ENCODE measurements around the gene SLIT3.

DNA sequence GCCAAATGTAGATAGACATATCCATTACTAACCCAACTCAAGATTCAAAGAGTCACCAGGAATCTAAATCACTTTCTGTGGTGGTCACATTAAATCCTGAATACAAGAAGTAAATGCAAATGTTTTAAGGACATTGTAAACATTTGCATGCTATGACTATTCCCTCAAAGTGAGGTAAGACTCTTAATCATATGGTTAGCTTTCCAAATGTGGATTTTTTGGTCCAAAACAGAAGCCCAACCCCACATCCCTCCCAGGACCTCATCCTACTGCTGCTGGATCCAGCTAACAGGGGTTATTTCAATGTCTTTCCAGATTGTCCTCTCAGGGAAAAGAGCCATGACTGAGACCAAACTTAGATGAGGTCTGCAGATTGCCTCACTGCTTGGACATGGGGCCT lies 493.7 kb downstream of the SLIT3 start:
- TF ChIP-seq, protein P1, sequence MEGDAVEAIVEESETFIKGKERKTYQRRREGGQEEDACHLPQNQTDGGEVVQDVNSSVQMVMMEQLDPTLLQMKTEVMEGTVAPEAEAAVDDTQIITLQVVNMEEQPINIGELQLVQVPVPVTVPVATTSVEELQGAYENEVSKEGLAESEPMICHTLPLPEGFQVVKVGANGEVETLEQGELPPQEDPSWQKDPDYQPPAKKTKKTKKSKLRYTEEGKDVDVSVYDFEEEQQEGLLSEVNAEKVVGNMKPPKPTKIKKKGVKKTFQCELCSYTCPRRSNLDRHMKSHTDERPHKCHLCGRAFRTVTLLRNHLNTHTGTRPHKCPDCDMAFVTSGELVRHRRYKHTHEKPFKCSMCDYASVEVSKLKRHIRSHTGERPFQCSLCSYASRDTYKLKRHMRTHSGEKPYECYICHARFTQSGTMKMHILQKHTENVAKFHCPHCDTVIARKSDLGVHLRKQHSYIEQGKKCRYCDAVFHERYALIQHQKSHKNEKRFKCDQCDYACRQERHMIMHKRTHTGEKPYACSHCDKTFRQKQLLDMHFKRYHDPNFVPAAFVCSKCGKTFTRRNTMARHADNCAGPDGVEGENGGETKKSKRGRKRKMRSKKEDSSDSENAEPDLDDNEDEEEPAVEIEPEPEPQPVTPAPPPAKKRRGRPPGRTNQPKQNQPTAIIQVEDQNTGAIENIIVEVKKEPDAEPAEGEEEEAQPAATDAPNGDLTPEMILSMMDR (conservative IDR thresholded peaks at IDR 0.05; ENCODE audit: low read depth, low read length), result no peak
- no peak for TF ChIP-seq EZH2phosphoT487 (IDR thresholded peaks at IDR 0.05; ENCODE audit: borderline replicate concordance, low read length)
- no peak for TF ChIP-seq EZH2 (IDR thresholded peaks at IDR 0.05; ENCODE audit: low read length, unreplicated experiment)

All from PC-3 (cell line).